Measurements from ENCODE around the gene TSPOAP1.

TSPOAP1 gene

GRCh38 chr17:58272367-58273280, 56.0 kb downstream of the TSPOAP1 start:
- no peak for DNase-seq

GRCh38 chr17:58271216-58271931, 57.2 kb downstream of the TSPOAP1 start:
- DNase-seq = no peak

- no peak for DNase-seq
These were observed 57.9 kb downstream of the TSPOAP1 start for GRCh38 chr17:58270476-58271215.

GRCh38 chr17:58269557-58270291, 58.9 kb downstream of the TSPOAP1 start:
- no peak for DNase-seq

DNA sequence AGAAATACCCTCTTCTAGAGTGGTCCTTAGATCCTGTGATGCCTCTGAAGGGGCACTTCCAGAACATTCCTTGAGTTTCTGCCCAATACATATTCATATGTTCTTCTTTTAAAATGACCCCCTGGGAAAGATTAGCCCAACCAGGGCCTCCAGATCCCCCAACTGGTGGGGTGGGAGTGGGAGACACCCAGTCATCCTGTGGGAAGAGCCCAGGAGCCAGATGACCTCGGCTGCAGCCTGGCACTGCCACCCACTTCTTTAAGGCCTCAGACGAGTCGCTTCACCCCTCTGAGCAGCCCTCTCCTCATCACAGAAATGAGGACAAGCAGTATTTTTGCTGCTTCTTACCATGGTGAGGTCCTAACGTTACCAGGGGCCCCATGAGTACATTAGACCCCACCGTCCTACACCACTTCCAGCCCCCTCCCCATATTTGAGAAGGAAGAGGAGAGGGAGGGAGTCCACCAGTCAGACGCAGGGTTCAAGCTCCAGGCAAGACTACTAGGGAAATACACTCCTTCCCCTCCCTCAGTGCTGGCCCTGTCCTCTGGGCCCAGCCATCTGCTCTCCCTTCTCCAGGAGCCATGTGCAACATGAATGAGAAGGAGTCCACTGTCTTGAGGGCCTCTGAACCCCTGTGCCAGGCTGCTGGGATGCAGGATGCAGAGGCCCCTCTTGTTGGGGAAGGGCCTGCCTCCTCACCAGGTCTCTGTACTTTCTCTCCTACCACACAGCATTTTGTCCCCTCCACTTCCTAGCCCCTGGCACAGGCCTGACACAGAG, 59.6 kb downstream of the TSPOAP1 start:
- no peak for DNase-seq

GRCh38 chr17:58268326-58268725, 60.3 kb downstream of the TSPOAP1 start:
- DNase-seq = no peak

GRCh38 chr17:58267347-58268324, 61.0 kb downstream of the TSPOAP1 start:
- DNase-seq = no peak

DNA sequence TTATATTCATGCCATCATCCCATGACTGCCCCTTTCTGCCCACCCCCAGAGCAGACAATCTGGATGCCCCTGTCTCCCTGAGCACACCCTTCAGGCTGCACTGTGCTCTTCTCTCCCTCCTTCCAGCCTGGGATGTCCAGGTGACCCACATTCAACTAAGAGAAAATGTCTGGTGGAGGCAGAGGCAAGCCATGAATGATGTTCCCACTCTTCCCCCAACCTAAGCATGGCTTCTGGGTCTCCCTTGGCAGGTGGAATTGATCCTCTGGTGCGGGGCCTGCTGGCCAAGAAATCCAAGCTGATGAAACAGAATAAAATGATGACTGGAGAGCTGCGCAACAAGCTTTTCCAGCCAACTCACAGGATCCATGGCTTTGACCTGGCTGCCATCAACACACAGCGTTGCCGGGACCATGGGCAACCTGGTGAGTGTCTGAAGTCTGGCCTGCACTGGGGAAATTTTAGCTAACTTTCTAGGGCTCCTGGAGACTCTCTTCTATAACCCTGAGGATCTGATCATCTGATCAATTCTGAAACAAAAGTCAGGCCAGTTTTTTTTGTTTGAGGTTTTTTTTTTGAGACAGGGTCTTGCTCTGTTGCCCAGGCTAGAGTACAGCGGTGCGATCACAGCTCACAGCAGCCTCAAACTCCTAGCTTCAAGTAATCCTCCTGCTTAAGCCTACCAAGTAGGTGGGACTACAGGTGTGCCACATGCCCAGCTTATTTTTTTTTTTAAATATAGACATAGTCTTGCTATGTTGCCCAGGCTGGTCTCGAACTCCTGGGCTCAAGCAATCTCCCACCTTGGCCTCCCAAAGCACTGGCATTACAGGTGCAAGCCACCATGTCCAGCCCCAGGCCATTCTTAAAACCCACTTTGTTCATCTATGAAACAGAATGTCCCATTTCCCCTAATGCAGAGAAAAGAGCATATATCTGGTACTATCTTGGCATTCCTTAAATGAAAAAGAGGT, 62.4 kb downstream of the TSPOAP1 start:
- DNase-seq = no peak

DNA sequence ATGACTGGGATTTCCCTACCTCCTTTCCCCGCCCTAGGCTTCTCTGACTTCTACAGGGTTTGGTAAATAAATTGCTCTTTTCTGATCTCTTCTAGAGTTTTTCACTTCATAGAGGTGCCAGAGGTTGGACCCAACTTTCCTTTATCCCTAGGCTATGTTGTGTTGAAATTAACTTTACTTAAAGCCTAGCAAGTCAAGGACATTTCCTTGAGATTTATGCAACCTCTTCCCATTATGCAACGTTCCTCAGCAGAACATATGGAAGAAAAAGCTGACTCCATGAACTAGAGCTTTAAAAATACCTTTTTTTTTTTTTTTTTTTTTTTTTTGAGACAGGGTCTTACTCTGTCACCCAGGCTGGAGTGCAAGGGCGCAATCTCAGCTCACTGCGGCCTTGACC, 63.3 kb downstream of the TSPOAP1 start:
- no peak for DNase-seq

- no peak for DNase-seq
These were observed 64.0 kb downstream of the TSPOAP1 start for GRCh38 chr17:58264407-58265103.

DNA sequence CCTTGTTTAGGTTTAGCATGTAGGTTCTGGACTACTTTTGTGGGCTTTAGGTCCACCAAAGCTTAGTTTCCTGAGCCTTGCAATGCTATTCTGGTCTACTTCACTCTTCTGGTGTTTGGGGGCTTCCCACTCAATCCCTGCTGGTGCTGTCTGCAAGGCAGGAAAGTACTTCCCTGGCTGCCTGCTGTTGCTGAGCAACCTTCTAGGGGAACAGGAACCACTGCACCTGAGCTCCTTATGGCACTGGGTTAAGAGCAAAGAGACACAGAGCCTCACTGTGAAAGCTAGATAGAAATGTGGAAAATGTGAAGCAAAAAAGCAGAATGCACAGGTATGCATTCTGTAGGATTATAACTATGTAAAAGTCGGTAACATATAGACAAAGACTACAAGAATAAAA, 64.8 kb downstream of the TSPOAP1 start:
- no peak for DNase-seq

GRCh38 chr17:58262149-58262548, 66.4 kb downstream of the TSPOAP1 start:
- no peak for DNase-seq

- DNase-seq = no peak
These were observed 73.8 kb downstream of the TSPOAP1 start for GRCh38 chr17:58254803-58255202.

DNA sequence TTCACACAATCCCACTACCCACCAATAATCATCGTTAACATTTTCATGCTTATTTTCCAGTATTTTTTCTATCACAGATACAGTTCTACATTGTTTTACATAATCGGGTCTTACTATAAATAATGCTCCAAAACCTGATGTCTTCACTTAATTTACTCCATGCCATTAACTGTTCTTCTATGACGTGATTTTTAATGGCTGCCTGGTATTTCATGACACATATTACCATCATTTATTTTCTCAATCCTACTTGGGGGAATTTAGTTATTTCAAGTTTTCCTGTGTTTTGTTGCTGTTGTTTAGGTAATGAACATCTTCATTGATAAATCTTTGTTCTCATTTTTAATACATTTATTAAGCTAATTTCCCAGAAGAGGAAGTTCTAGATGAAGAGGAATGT, 75.5 kb downstream of the TSPOAP1 start:
- DNase-seq = no peak

- no peak for DNase-seq
These were observed 76.5 kb downstream of the TSPOAP1 start for GRCh38 chr17:58252141-58252540.

All from CD4-positive, alpha-beta T cell treated with Interleukin-6 for 4 hours (primary cell).